NOMO-1 treated with dmso at 0.1 percent for 144 hours (cell line): Measurements from ENCODE around the gene KCNB1.

Experiments used
- DNase-seq: peaks from one replicate; lab custom pipeline; 2025; ENCODE audit not compliant: unreplicated experiment; lab: John Stamatoyannopoulos, UW

KCNB1 gene

DNA sequence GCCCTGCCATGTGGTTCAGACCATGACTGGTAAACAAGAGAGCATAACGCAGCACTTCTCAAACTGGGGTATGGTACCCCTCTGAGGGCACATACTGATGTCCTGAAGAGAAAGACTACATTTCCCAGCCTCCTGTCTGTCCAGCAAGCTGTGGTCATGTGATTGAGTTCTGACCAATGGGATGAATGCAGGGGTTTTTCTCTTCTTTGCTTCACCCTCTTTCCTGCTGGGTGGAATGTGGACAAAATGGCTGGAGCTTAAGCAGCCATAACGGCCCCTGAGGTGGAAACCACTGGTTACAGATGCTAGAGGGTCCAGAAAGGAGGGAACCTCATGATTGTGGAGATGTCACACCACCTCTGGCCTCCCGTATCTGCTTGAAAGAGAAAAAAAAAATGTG lies 19.4 kb upstream of the KCNB1 start:
- no peak for DNase-seq

DNA sequence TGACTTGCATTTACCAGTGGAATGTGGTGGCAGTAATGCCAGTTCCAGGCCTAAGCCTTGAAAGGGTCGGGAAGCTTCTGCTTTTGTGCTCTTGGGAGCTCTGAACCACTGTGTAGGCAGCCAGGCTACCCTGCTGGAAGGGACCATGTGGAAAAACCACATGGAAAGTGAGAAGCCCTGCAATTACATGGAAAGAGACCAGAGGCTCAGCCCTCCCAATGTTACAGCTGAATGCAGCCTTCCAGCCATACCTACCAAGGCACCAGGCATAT lies 14.9 kb upstream of the KCNB1 start:
- DNase-seq = no peak

DNA sequence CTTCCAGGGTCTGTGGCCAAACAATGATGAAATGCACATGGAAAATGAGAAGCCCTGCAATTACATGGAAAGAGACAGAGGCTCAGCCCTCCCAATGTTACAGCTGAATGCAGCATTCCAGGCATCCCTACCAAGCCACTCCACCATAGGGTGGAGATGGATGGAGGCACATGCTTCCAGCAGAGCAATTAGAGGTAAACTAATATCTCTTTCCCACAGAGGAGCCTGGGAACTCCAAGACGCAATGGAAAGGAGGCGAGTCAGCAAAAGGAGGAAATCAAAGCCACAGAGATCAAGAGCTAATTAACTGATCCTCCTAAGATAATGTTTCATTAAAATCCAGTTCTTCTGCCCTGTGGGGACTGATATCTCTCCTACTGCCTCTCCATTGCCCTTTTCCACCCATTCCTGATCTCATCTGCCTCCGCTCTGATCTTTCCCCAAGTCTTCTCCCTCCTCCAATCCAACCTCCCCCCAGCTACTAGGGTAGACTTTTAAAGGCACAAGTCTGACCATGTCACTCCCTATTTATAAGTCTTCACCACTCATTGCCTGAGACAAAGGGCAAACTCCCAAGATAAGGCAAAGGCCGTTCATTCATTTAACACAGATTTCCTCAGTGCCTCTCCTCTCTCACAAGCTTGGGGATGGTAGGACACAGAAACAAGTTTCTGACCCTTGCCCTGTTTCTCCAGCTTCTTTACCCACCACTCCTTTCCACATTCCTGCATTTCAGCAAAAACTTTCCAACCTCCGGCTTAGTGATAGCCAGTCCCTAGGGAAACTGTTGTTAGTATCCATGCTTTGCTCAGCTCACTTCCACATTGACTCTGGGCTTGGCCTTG lies 14.3 kb upstream of the KCNB1 start:
- no peak for DNase-seq

DNA sequence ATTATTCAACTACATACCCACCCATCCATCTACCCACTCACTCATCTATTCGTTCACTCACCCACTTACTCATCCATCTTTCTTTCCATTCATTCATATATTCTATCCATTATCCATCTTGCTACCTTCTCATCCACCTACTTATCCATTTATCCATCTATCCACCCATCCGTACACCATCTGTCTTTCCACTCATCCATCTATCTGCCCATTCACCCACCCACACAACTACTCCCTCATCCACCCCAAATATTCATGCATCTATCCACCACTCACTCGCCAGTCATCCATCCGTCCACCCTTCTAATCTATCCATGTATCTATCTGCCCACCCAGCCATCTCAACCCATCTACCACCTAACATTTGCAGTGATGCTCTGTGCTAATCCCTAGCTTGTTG lies 13.6 kb upstream of the KCNB1 start:
- no peak for DNase-seq

DNA sequence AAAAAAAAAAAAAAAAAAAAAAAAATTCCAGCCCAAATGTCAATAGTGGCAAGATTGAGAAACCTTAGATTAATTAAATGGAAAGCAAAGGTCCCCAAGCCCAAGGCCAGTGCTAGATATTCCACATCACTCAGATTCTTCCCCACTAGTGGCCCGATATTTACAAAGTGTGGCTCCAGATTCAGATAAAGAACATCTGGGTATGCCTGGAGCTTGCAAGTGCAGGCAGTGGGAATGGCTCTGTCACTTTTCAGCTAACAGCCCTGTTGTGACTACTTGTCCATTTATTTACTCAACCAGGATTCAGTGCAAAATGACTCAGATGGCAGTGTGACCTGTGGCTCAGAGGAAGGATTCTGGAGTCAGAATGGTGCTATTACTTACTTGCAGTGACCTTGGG lies 8.2 kb upstream of the KCNB1 start:
- no peak for DNase-seq

DNA sequence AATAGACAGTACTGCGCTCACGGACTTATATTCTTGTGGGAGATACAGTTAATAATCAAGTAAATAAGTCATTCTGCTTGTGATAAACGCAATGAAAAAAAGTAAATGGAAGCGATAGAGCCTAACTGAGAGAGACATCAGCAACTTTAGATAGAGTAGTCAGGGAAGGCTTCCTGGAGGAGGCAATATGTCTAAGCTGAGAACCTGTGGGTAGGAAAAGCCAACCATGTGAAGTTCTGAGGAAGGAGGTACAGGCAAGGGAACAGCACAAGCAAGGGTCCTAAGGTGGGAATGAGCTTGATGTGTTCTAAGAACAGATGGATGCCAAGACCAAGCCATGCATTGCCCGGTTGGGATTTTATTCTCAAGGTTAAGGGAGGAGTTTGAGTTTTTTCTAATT lies 7.2 kb upstream of the KCNB1 start:
- no peak for DNase-seq

DNA sequence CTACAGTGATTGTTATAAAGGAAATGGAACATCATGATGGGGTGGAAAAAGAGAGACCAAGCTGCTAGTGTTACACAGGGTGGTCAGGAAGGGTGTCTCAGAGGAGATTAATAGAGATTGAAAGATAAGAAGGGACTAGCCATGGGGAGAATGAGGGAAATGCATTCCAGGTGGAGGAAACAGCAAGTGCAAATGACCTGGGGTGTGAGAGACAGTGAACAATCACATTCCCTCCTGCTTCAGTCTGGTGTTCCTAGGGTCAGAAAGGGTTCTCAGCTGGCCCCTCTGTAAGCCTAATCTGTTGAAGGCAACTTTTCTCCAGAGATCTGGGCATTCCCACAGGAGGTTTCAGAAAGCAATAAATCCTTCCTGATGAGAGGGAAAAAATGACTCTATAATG lies 3.6 kb upstream of the KCNB1 start:
- DNase-seq = no peak

DNA sequence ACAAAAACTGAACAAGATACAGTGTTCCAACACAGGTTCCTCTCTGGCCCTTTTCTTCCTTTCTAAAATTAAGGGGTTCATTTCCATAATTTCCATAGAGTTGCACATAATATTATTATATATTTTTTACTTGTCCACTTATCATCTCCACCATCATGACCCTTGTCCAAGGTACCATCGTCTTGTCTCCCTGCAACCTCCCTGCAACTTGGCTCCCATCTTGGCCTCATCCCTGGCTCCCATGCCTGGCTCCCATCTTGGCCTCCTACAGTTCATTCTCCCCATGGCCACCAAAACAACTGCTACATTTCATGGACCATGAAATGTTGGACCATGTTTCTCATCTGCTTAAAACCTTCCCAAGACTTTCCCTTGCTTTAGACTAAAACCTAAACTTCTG lies 3.1 kb upstream of the KCNB1 start:
- no peak for DNase-seq

DNA sequence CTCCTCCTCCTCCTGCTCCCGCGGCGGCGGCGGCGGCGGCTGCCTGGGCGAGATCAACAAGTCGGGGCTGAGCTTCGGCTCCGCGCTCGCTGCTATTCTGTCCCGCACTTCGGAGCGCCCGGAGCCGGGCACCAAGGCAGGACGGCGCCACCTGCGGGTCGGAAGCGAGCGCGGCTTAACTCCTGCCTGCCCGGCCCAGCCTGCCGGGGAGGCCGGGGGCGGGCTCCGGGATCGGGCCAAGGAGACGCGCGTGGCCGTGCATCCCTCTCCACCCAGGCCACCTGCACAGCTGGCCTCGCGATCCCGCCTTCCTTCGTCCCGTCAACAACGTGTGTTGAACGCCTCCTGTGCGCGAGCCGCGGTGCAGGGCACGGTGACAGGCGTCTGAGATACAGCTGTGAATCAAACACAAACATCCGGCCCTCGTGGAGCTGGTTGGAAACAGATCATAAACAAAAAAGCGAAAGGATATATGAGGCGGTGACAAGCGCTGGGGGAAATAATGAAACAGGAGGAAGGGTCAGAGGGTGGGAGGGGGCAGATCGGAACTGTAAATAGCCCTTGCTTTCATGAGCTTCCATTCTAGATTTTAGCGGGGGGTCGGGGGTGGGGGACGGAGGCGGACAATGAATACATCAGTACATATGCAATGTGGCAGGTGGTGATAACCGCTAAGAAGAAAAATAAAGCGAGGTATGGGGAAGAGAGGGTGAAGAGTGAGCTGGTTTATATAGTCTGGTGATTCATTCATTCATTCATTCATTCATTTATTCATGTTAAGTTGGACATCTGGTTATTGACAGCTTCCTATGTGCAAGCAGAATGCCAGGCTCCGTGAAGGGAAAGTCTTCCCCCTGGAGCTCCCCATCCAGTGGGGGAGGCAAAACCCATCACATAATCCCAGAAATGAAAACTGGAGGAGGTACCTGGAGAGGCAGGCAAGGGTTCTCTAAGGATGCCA lies 2.0 kb upstream of the KCNB1 start:
- DNase-seq = peak; percentile 20

DNA sequence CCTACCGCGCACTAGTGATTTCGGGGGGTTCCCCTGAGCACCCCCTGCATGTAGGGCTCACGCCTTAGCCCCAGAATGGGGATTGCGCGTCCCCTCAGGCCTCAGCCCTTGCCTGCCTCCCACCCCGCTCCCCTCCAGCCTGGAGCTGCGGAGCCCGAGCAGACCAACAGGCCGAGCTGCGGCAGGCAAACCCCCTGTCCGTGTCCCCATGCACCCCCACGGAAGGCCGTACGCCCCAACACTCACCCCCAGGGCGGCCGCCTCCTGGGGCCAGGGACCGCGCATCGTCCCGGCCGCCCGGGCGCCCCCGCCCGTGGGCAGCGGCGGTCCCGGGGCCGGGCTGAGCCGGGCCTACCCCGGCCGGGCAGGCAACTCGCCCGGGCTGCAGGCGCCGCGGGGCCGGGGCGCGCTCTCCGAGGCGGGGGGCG lies 1.2 kb upstream of the KCNB1 start:
- no peak for DNase-seq

DNA sequence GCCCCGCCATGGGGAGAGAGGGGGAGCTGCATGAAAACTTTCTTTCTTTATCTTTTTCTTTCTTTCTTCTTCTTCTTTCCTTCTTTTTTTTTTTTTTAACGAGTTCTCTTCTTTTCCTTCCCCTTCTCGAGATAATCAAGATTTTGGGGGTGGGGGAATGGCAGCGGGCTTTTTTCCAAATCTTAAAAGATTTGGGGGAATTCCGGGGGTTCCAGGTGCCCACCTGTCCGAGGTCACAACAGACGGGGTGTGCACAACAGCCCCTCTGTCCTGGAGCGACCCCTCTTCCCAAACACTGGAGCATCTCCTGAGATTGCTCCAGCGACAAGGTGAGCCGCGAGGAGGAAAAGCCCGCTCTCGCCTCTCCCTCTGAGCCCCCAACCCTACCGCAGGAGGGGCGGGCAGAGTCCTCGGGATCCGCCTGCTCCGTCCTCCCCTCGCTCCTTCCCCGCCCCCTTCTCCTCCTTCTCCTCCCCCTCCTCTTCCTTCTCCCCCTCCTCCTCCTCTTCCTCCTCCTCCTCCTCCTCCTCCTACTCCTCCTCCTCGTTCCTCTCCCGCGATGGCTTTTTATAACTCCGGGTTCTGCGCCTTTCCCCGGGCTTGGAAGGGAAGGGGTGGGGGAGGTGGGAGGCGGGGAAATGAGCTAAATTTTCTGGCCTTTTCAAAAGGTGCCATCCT lies 689 bp upstream of the KCNB1 start:
- DNase-seq = no peak

DNA sequence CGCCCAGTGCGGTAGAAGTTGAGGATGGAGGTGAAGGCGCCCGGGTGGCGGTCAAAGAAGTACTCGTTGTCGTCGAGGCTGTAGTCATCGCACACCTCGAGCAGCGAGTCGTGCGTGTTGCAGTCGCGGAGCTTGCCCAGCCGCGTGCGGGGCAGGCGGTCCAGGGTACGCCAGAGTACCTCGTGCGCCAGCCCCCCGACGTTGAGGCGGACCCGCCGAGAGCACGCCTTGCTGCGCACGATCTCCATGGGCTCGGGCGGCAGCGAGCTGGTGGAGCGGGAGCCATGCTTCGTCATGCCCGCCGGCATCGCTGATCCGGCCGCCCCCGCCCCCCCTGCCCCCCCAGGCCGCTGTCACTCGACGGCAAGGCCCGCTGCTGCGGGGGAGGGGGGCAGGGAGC lies 295 bp downstream of the KCNB1 start:
- DNase-seq = no peak

DNA sequence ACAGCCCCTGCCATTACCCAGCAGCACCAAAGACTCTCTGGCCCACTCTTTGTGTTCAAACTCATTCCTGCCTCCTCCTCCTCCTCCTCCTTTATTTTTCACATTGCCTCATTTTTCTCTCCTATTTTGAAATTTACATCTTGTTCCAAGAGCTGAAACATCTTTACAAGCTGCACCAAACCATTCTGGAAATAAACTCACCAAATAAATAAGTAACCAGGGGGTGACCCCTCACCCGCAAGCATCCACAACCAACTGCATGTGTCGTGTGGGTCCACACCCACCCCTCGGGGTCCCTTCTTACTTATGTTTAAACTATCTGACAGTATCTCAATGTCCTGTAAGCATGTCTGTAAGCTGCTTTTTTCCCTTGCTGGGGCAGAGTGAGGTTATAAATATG lies 1.4 kb downstream of the KCNB1 start:
- DNase-seq = no peak

DNA sequence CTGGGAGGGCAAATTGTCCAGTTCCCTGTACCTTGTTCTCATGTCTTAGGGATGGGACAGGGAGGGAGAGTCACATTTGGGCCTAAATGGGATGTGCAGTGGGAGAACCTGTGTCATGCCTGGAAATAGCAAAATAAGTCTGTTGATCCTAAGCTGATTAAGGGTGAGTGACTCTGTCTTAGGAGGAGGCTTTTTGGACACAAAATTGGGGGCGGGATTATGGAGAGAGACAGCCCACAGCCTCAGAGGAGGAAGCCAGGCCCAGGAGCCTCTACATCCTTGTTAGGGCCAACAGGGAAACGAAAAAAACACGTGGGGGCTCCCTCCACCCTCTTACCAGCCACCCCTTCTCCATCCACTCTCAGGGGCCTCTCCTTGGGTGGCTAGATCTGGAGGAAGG lies 2.2 kb downstream of the KCNB1 start:
- no peak for DNase-seq

DNA sequence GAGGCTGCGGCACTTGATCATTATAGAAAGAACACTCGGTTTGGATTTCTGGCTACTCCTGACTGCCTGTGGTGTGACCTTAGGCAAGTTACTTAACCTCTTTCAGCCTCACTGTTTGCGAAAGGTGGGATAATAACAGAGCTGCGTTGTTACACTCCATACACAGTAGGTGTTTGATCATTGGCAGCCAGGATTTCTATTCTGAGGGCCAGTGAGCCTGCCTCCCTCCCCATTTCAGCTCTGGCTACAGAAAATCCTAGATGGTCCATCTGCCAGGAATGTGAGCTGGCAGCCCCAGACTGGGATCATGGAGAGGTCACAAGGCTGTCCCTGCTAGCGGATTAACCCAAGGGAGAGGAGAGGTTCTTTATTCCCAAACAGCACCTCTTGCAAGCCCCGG lies 2.7 kb downstream of the KCNB1 start:
- no peak for DNase-seq

DNA sequence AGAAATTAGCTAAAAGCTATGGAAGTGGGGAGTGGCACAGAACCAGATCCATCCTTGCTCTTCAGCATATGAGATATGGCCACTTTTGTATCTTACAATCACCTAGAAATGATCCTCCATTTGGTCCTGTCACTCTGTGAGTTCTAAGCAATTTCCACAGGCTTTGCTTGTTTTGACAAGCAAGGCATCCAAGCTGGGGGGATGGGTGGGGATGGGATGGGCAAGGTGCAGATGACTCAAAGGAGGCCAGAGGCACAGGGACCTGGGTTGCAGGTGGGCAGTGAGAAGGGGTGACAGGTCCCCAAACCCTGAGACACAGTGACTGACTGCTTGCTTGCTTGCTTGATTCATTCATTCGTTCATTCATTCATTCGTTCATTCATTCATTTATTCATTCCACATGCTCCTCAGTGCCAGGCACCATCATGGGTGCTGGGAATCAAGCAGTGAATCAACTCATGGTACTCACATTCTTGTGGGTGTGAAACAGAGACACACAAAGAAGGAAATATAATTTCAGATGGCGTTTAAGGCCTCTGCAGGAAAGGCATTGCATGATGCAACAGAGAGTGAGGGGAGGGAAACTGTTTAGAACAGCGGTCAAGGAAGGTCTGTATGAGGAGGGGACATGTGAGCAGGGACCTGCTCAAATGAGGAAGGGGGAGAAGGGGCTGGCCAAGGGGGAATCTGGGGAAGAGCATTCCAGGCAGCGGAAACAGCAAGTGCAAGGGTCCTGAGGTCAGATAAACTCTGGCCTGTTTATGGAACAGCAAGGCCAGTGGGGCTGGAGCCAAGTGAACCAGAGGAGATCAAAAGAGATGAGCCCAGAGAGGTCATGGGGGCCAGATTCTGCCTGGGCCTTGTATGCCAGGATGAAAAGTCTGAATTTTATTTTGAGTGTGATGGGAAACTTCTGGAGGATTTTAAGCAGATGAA lies 3.4 kb downstream of the KCNB1 start:
- DNase-seq = no peak

DNA sequence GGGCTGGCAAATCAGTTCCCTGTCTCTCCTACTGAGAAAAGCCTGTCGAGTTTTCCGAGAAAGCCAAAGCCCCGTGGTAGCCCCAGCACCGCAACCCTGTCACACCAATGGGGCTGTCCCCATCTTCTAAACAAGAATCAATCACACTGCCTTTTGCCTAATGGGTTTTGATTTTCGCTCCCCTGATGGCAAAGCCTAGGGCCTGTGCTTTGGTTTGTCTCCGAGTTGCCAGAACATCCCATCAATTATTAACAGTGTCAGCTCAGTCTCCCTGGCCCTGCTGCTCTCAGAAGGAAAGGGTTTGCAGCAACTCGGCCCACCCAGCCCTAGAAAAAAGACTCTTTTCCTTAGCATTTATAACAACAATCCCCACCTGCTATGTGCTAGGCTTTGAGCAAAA lies 4.2 kb downstream of the KCNB1 start:
- DNase-seq = no peak

DNA sequence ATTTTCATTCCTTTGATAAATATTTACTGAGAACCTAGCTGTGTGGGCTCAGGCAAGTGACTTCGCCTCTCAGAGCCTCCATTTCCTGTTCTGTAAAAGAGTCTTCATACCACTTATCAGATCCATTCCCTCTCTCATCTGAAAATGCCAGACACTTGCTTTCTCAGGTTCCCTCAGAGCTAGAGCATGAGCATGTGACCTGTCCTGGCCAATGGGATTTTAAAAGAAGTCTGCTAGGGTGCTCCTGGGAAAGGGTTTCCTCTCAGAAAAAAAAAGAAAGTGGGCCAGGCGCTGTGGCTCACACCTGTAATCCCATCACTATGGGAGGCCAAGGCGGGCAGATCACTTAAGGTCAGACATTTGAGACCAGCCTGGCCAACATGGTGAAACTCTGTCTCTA lies 5.3 kb downstream of the KCNB1 start:
- DNase-seq = no peak

DNA sequence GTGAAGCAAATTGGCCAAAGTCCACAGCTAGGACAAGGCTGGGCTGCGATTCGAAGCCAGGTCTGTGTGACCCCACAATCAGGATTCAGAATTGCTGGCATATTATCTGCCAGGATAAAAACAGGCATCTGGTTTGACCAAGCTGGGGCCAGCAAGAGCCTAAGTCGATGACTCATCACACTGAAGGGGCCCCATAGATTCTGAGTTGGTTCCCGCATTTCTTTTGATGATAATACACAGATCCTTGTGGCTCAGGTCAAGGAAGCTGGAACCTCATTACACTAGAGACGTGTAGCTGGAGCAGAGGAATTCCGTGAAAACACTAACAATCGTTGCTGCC lies 6.5 kb downstream of the KCNB1 start:
- no peak for DNase-seq

DNA sequence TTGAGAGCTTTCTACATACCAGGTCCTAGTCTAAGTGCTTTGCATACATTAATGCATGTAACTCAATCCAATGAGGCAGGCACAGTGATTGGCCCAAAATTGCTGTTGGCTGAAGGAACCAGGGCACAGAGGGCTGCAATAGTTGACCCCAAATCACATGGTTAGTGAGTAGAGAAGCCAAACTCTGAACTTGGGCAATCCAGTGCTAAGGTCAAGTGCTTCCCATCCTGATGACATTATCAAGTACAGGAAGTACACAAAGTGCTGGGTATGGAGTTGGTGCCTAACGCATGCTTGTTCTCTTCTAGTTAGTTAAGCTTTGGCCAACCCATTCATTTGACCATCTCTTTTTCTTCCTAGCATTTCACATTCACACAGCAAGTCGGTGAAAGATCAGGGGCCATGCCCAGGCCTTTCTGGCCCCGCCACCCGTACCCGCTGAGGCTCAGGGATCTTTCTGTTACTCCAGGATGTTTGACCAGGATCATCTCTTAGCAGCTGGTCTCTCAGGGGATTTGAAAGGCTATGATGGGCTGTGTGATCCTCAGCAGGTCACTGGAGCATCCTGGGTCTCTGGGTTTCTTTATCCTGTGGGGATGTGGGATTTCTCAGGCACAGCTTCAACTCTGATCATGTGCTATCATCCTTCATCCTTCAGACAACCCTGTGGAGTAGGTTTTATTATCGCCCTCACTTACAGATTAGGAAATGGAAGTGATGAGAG lies 7.0 kb downstream of the KCNB1 start:
- DNase-seq = no peak
